ENCODE measurements around the gene SPRY1.
A peak's percentile ranks its signal among the peaks of the same experiment; 100 is the strongest.

Gene SPRY1

DNA sequence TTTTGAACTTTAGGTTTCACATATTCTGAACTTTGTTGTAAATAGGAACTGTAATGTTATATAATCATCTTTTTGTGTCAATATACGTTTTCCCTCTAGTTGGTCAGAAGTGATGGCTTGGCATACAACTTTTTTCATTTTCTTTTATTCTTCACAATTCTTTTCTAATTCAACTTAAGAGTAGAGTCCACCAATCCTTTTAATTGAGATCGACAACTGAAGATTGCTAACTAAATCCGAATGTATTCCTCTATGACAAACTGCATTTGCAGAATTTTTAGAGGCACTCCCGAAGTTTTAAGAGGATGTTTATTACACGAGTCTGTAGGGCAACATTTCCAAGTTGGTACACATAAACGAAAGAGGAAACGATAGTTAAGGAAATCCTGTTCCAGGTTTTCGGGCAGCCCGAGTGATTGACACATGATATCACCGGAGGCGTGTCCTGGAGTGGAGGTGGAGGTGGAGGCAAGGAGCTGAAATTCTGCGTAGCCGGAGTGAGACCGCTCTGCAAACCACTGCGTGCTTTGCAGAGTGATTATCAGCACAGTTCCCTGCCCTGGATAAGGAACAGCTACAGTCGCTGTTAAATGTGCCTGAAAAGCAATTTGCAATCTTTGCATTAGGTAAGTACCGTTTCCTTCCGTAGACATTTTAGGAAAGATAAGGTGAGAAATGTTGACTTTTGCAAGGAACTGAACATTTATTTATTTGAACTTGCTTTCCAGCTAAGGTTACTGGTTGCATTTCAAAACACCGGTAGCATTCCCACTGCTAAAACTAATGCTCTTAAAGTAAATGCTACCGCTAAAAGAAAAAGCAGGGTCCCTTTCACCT, at the start of gene SPRY1:
Gene SPRY1 (plus strand): TSS at position 489 of the 837 bp plus-strand sequence. CDS start 4,797 bp downstream, outside the sequence.
- peak; percentile 84 for DNase-seq

DNA sequence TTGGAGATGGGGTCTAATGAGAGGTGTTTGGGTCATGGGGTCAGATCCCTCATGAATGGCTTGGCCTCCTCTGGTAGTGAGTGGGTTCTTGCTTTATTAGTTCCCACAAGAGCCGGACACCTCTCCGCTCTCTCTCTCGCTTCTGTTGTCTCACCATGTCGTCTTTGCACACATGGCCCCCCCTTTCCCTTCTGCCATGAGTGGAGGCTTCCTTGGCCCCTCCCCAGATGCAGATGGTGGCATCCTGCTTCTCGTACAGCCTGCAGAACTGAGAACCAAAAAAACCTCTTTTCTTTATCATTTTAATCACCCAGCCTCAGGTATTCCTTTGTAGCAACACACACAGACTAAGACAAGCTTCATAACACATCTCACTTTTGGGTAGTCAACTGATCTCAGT, 49.6 kb upstream of the SPRY1 start:
- DNase-seq: no peak

GRCh38 chr4:123348946-123349345, 47.6 kb upstream of the SPRY1 start:
- DNase-seq: no peak

DNA sequence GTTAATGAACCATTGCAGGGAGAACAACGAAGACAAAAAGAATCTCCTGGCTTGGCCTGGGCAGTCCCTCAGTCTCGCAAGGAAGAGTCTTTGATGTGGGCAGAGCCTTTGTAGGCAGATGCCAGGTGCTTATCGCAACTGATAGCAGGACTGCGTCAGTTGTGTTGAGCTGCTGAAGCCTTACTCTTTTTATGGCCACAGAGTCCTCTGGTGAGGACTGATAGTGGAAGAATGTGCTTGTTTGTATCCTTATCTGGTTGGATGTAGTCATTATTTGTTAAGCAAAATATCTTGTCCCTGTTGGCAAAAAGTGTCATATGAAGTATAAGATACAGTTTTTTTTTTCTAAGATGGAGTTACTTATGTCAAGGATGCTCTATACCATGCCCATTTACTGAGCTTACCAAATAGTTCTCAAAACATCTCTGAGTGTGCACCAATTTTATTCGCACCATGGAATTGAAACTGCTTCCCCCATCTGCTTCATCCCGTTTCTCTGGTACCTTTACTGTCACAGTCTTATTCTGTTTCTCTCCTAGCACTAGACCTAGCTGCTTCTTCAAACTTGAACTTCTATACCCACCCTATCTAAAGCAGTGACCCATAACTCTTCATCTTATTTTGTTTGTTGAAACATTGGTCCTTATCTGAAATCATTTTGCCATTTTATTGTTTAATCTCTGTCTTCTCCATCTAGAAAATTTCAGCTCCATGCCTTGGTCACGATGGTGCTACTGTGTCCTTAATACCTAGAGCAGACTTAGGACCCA, 47.0 kb upstream of the SPRY1 start:
- no peak for DNase-seq

DNA sequence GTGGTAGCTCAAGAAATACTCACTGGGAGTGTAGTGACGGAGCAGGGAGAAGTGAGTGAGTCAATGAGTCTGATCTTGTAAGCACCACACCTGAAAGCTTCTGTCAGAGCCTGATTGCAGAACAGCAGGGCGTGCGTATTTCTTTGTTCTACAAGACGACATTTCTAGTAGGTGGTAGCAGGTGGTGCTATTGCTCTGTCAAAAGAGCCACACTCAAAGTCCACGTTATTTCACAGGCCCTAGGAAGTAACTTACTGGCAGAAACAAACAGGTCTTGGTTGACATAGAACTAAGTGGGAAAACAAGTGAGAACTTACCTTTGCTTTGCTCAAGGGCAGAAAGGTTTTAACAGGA, 46.4 kb upstream of the SPRY1 start:
- no peak for DNase-seq

- no peak for DNase-seq
Measured at GRCh38 chr4:123350726-123351125, 45.9 kb upstream of the SPRY1 start.

DNA sequence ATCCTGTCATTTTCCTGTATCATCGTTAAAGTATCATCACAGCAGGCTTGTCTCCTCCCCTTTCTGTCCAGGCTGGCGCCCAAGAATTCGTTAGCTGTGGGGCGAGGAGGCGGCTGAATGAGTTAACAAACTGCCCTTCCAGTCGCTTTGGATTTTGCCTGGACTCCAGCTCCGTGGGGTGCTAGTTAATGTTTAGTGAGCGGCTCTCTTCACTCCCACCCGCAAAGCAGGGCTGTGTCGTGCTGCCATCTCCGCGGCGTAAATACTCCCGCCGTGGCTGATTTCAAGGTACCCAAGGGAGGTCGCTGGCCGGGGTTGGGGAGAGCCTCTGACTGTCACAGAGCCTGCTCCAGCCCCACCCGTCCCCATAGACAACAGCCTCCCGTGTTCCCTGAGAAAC, 44.9 kb upstream of the SPRY1 start:
- no peak for DNase-seq

DNA sequence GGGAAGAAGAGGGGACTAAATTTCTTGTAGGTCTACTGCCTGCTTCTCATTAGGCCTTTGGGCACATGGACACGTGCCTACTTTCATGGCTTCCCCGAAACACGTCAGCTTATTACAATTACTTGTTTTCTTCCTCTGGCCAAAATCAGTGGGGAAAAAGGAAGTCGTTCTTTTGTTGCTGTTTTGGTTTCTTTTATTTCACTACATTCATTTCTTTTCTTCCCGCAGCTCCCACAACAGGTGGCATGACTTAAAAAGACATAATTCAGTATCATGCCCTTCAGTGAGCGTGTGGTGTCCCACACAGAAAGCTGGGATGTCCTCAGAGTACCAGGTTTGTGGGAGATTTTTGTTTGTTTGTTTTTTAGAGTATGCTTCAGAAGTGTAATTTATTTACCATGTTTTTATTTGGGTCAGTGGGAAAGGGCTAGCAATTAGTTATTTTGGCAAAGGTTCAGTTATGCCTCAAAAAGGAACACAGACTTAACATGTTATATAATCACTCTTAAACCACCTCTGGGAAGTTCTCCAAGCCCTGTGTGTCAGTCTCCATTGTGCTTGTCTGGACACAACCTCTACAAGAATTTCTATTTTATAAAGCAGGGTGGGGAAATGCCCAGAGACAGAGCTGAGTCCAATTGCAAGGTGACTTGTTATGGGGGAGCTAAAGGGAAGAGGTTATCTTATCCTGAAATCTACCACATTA, 44.2 kb upstream of the SPRY1 start:
- DNase-seq: peak; percentile 75

DNA sequence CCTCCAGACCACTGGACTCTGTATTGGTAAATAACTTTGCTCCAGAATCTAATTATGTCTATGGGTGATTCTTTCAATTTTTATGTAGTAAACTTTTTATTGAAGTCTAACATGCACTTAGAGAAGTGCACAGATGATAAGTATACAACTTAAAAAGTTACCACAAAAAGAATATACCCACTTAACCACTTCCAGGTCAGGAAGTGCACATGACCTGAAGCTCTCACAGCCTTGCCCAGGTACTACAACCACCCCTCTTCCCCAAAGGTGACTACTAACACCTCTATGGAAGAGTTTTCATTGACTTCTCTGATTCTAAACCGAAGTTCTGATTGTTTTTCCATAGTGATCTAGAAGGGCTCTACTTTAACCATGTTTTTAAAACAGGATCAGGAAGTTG, 43.6 kb upstream of the SPRY1 start:
- no peak for DNase-seq

DNA sequence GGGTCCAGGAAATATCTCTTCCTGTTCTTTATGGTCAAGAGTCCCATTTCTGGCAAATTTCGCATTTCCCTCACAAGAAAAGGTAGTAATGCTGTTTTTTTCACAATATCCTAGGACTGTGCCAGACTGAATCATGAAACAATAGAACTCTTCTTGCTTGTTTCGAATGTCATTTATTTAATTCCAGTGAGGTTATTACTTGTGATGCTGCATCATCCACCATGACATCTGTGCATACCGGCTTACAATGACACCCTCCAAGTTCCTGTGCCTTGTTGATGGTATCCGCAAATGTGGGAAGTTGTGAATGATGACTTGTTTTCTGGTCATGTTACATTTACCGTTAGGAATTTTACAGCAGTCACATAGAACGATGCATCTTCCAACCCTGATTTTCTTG, 42.9 kb upstream of the SPRY1 start:
- no peak for DNase-seq

GRCh38 chr4:123354701-123355100, 41.9 kb upstream of the SPRY1 start:
- no peak for DNase-seq

- no peak for DNase-seq
Measured at GRCh38 chr4:123356921-123357320, 39.7 kb upstream of the SPRY1 start.

DNA sequence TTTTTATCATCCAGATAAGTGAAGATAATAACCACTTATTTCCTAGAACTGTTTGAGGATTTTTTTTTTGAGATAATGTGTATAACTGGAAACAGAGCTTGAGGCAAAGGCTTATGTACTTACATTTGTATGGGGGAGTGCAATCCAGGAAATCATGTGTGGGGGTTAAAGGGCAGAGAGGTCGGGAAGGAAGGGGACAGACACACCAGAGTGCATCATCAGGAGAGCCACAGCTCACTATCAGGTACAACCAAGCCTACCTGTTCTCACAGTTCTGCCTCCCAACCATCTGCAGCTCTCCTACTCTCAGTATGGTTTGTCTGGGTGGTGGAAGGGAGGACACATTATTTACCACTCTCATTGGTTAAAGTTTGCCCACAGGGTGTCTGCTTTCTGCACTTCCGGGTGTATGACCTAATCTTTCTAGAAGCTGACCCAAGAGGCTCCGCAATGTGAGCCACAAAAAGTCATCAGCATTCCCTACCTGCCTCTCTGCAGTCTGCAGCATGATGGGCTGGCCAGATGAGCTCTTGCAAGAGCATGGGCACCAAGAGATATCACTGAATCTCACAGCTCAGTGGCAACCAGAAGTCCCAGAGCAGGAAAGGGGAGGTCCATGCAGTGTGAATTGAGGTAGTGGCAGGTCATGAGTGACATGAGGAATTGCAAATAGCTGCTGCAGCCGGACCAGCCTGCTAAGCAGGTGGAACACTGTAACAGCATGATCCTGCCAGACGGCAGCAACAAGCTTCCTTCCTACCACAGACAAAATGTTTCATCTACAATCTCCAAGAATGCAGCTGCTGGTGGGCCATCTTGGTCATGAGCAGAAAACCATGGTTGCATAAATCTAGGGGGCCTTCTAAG, 36.9 kb upstream of the SPRY1 start:
- no peak for DNase-seq

DNA sequence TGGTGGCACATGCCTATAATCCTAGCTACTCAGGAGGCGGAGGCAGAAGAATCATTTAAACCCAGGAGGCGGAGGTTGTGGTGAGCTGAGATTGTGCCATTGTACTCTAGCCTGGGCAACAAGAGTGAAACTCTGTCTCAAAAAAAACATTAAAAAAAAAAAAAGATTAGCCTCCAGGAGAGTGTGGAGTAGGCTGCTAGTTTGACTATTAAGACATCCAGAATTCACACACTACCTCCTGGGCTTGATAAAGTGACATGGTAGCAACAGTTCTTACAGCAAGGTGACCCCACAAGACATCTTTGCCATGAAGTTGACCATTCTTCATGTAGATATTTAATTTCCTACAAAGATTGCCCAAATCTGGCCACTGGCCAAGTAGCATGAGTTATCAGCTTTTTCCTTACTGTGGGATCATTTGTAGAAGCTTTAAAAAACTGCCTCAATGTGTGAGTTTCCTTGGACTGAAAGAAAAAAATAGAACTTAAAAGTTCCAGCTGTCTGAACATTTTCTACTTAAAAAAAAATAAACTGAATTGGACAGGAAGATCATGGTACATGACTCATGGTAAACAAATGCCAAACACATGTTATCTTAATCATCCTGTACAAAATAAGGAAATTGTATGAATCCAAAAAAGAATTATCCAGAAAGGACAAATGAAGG, 35.3 kb upstream of the SPRY1 start:
- DNase-seq: peak; percentile 14

GRCh38 chr4:123362103-123362502, 34.5 kb upstream of the SPRY1 start:
- DNase-seq: no peak

- no peak for DNase-seq
Measured at GRCh38 chr4:123363729-123364128, 32.9 kb upstream of the SPRY1 start.

DNA sequence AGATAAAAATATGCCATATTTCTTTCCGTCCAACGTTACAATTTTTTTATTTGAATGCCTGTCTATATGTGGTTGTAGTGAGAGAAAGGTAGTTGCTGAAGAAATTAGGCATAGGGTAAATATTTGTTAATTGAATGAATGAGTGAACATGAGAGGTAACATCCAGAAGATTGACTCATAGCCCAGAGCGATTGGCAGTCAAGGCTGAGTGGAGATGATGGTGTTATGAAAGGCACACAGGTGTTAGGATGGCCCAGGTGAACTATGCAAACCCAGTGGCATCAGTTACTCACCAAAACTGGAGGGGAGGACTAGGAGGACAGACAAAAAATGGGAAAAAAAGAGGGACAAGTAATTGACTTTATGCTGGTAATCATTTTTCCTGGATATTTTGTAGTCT, 31.7 kb upstream of the SPRY1 start:
- no peak for DNase-seq

DNA sequence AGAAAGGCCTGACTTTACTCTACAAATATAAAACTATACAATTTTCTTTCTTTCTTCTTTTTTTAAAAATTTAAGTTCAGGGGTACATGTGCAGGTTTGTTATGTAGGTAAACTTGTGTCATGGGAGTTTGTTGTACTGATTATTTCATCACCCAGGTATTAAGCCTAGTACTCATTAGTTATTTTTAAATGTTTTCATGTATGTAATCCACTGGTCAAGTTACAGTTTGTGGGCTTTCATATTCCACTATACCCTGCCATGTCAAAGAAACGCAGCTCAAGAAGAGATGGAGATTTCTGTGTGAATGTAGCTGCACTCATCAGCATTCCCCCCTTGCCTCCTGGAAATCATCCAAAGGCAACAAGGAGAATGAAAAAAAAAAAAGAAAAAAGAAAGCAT, 31.2 kb upstream of the SPRY1 start:
- DNase-seq: no peak

DNA sequence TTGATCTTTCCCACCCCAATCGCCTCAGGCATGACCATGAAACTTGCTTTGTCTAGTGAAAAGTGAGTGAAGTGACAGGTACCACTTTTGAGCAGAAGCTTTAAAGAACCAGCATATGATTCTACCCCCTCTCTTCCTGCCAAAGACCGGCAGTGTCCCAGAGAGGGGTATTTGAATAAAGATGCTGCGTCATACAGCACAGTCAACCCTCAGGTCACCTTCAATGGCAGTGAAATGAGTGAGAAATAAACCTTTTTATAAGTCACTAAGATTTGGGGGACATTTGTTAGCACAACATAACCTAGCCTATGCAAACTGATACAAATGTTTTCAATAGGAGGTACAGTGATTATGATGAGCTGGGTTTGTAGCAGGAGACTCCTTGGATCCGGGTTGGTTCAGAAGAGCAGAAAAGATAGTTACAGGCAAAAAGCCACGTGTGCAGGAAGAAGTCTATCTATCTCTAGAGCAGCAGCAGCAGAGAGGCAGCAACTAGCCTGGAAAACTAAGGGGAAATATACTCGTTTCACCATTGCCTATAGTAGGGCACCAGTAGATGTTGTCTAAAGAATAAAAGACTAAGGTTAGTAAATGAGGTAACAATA, 30.3 kb upstream of the SPRY1 start:
- DNase-seq: no peak

GRCh38 chr4:123378794-123379193, 17.8 kb upstream of the SPRY1 start:
- DNase-seq: no peak

DNA sequence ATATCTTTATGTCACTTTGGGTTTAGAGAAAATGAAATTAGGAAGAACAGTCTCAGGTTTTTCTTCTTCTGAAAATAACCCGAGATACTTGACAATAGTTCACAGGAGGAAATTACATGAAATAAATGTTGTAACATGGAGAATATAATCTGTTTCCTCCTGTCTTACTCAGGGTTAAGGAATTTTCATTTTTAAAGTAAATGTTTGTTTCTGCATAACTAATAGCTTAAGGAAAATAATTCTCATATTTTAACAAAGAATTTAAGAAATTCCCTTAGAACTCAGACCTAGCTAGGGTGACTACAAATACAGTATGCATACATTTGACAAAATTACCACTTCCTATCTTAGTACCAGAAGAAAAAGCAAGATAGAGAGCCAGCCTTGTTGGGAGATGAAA, 17.2 kb upstream of the SPRY1 start:
- no peak for DNase-seq

All from inflammatory macrophage treated with lipopolysaccharide for 4 hours (primary cell).